Measurements from ENCODE around the gene GNA12. TPM values are rescaled to one million over a fixed set of nuclear protein-coding genes. Genes with fewer than 3 reads are reported as not detected.
A peak's percentile ranks its signal among the peaks of the same experiment; 100 is the strongest.

GNA12 gene
- total RNA-seq, 1 donor from 2014 or later, result 67.2 TPM

- FAIRE-seq, result no peak
- H3K27me3 Mint-ChIP-seq (ENCODE audit: low read depth, unreplicated experiment), result peaks cover 3% of the 10 kb centered on the region
- no peaks in the 10 kb centered on the region for H3K9me3 Mint-ChIP-seq (ENCODE audit: unreplicated experiment)
- Histone ChIP-seq H3K27ac (ENCODE audit: low read depth, low read length) (no peak overlapping the region), H2AFZ (ENCODE audit: low read depth, low read length) (no peak overlapping the region), H3K27me3 (ENCODE audit: insufficient read depth, low read length) (no peaks in the 10 kb centered on the region), H3K79me2 (ENCODE audit: insufficient read depth, low read length) (no peaks in the 10 kb centered on the region), H3K4me1 (ENCODE audit: insufficient read depth, low read length) (peaks cover 9% of the 10 kb centered on the region), H3K9me3 (ENCODE audit: insufficient read depth, low read depth, low read length) (no peaks in the 10 kb centered on the region), H3K4me2 (ENCODE audit: low read length) (no peak overlapping the region), H3K4me3 (ENCODE audit: insufficient read depth, low read depth, low read length) (no peak overlapping the region), H3K36me3 (ENCODE audit: insufficient read depth, low read length) (no peaks in the 10 kb centered on the region), H4K20me1 (ENCODE audit: insufficient read depth, low read length) (no peaks in the 10 kb centered on the region), H3K9ac (ENCODE audit: low read length) (no peak overlapping the region)
- no peak for DNase-seq (ENCODE audit: low read depth)
- H3K4me3 Mint-ChIP-seq (ENCODE audit: unreplicated experiment), result no peak overlapping the region
- TF ChIP-seq EZH2 (IDR thresholded peaks at IDR 0.05; ENCODE audit: insufficient read depth, low read length) (no peak), CTCF (IDR thresholded peaks at IDR 0.05; ENCODE audit: insufficient read depth, low read depth, low read length) (no peak)
- H3K36me3 Mint-ChIP-seq (ENCODE audit: low read depth, unreplicated experiment), result no peaks in the 10 kb centered on the region
- H3K27ac Mint-ChIP-seq (ENCODE audit: unreplicated experiment), result no peak overlapping the region
- H3K4me1 Mint-ChIP-seq (ENCODE audit: low read depth, unreplicated experiment), result no peaks in the 10 kb centered on the region
Measured at GRCh38 chr7:2879354-2879753, 35.2 kb upstream of the GNA12 start.

GRCh38 chr7:2878306-2878705, 34.2 kb upstream of the GNA12 start:
- Mint-ChIP-seq H3K27me3 (ENCODE audit: low read depth, unreplicated experiment) (no peaks in the 10 kb centered on the region), H3K36me3 (ENCODE audit: low read depth, unreplicated experiment) (no peaks in the 10 kb centered on the region), H3K27ac (ENCODE audit: unreplicated experiment) (no peak overlapping the region), H3K9me3 (ENCODE audit: unreplicated experiment) (no peaks in the 10 kb centered on the region), H3K4me1 (ENCODE audit: low read depth, unreplicated experiment) (peaks cover 2% of the 10 kb centered on the region), H3K4me3 (ENCODE audit: unreplicated experiment) (no peak overlapping the region)
- H3K9me3 ChIP-seq (ENCODE audit: insufficient read depth, low read depth, low read length), result no peaks in the 10 kb centered on the region
- no peak overlapping the region for H2AFZ ChIP-seq (ENCODE audit: low read depth, low read length)
- peaks cover 11% of the 10 kb centered on the region for H3K4me1 ChIP-seq (ENCODE audit: insufficient read depth, low read length)
- no peaks in the 10 kb centered on the region for H3K36me3 ChIP-seq (ENCODE audit: insufficient read depth, low read length)
- no peaks in the 10 kb centered on the region for H3K27me3 ChIP-seq (ENCODE audit: insufficient read depth, low read length)
- H3K9ac ChIP-seq (ENCODE audit: low read length), result no peak overlapping the region
- no peak for DNase-seq (ENCODE audit: low read depth)
- TF ChIP-seq EZH2 (IDR thresholded peaks at IDR 0.05; ENCODE audit: insufficient read depth, low read length) (no peak), CTCF (IDR thresholded peaks at IDR 0.05; ENCODE audit: insufficient read depth, low read depth, low read length) (no peak)
- no peaks in the 10 kb centered on the region for H3K79me2 ChIP-seq (ENCODE audit: insufficient read depth, low read length)
- H4K20me1 ChIP-seq (ENCODE audit: insufficient read depth, low read length), result no peaks in the 10 kb centered on the region
- H3K4me2 ChIP-seq (ENCODE audit: low read length), result no peak overlapping the region
- H3K27ac ChIP-seq (ENCODE audit: low read depth, low read length), result no peak overlapping the region
- FAIRE-seq, result no peak
- no peak overlapping the region for H3K4me3 ChIP-seq (ENCODE audit: insufficient read depth, low read depth, low read length)

- DNase-seq (ENCODE audit: low read depth) (peak; percentile 82), FAIRE-seq (peak; percentile 88)
- Mint-ChIP-seq H3K27me3 (ENCODE audit: low read depth, unreplicated experiment) (peaks cover 2% of the 10 kb centered on the region), H3K36me3 (ENCODE audit: low read depth, unreplicated experiment) (no peaks in the 10 kb centered on the region), H3K4me1 (ENCODE audit: low read depth, unreplicated experiment) (peaks cover 4% of the 10 kb centered on the region), H3K9me3 (ENCODE audit: unreplicated experiment) (no peaks in the 10 kb centered on the region), H3K4me3 (ENCODE audit: unreplicated experiment) (no peak overlapping the region), H3K27ac (ENCODE audit: unreplicated experiment) (no peak overlapping the region)
- Histone ChIP-seq H3K4me1 (ENCODE audit: insufficient read depth, low read length) (peaks cover 15% of the 10 kb centered on the region), H3K27ac (ENCODE audit: low read depth, low read length) (peak overlapping the region; percentile 38), H3K4me3 (ENCODE audit: insufficient read depth, low read depth, low read length) (no peak overlapping the region), H3K4me2 (ENCODE audit: low read length) (peak overlapping the region; percentile 49), H3K79me2 (ENCODE audit: insufficient read depth, low read length) (no peaks in the 10 kb centered on the region), H4K20me1 (ENCODE audit: insufficient read depth, low read length) (no peaks in the 10 kb centered on the region), H3K9me3 (ENCODE audit: insufficient read depth, low read depth, low read length) (no peaks in the 10 kb centered on the region), H3K9ac (ENCODE audit: low read length) (peak overlapping the region; percentile 30), H3K36me3 (ENCODE audit: insufficient read depth, low read length) (no peaks in the 10 kb centered on the region), H3K27me3 (ENCODE audit: insufficient read depth, low read length) (no peaks in the 10 kb centered on the region), H2AFZ (ENCODE audit: low read depth, low read length) (no peak overlapping the region)
- TF ChIP-seq EZH2 (IDR thresholded peaks at IDR 0.05; ENCODE audit: insufficient read depth, low read length) (no peak), CTCF (IDR thresholded peaks at IDR 0.05; ENCODE audit: insufficient read depth, low read depth, low read length) (no peak)
Measured at GRCh38 chr7:2876031-2876731, 32.1 kb upstream of the GNA12 start.
